GM03348 (cell line): ENCODE measurements around the gene CCHCR1.
A peak's percentile ranks its signal among the peaks of the same experiment; 100 is the strongest.

Experiments
- DNase-seq: peaks from one replicate; pipeline ENCODE4 v3.0.0; 2012; ENCODE audit warnings: low spot score

Gene CCHCR1

DNA sequence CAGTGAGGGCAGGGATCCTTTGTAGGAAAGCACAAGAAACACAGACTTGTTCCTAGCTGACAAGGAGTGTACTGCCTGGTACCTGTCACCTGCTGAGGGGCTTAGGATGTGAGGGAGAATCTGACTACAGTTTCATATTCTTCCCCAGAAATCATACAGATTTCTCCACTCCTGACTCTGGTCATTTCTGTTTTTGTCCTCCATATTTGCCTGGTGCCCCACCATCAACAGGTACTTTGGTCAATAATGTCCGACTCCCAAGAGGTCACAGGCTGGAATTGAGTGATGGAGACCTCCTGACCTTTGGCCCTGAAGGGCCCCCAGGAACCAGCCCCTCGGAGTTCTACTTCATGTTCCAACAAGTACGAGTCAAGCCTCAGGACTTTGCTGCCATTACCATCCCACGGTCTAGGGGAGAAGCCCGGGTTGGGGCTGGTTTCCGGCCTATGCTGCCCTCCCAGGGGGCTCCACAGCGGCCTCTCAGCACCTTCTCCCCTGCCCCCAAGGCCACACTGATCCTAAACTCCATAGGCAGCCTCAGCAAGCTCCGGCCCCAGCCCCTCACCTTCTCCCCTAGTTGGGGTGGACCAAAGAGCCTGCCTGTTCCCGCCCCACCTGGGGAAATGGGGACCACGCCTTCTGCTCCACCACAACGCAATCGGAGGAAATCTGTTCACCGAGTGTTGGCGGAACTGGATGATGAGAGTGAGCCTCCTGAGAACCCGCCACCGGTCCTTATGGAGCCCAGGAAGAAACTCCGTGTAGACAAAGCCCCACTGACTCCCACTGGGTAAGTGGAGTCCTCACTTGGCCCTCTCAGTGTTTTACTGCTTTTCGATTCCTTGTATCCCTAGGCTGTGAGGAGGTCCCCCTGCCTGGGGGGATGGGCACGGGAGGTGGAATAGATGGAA lies 3.9 kb upstream of the CCHCR1 start:
- DNase-seq = no peak

DNA sequence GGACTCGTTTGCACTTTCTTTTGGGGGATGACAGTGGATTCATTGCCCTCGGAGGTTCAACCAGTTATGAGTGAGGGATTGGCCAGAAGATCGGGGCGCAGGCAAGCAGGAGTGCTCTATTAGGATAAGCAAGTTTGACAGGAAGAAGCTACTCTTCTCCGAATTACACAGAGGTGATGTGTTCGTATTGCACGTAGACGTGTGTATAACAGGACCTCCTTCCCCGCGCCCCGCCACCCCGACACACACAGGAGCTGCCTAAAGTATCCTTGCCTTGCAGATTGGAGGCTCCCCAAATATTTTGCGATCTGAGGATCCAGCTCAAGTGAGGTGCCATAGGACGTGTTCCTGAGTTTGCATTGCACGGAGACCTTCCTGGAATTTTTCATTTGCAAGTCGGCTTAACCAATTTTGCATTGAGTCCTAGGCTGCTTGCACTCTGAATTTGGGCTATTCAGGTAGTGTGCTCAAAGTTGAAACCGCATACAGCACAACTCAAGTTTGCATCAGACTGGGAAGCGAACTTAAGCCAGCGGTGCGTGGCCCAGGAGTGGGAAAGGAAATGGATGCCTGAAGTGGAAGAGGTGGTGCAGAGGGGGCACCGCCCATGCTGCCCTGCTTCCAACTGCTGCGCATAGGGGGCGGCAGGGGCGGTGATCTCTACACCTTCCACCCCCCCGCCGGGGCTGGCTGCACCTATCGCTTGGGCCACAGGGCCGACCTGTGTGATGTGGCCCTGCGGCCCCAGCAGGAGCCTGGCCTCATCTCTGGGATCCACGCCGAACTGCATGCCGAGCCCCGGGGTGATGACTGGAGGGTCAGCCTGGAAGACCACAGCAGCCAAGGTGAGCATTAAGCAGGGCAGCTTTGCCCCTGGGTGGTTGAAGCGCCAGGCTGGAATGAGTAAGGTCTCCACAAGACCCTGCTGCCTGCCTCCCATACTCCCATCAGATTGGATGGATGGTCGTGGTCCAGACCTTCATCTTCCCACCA lies 1.6 kb upstream of the CCHCR1 start:
- DNase-seq = peak; percentile 41

DNA sequence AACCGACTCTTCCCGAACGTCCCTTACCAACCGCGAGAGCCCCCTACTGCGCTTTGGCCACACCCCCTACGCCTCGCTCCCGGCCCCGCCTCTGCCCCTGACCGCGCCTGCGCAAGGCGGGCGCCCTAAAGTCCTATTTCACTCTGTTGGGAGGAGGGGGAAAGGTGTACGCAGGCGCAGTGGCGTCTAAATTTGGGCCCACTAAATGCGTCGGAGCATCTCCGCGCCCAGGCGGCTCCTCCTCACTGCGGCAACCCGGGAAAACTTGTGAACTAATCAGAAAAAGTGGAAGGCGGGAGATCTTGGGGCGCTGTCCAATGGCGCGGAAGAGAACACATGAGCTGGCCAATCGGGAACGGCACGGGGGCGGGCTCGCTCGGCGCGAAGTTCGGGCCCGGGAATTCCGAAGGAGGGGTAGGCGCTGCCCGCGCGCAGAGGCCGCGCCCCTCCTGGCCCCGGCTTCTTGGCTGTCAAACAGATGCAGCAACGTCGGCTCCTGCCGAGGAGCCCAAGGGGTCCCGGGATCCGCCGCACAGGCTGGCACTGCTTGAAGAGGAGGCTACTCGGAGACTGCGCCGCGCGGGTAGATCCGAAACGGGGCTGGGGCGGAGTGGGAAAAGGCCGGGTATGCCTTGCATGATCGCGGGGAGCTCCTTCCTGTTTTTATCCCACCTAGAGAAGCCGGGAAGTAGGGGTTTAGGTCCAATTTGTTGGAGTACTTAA lies 699 bp upstream of the CCHCR1 start, which contains the start of gene TCF19:
TCF19 (plus strand) TSS at position 450 of the 723 bp plus-strand sequence. CDS start 881 bp downstream, outside the sequence.
- DNase-seq = peak; percentile 100

DNA sequence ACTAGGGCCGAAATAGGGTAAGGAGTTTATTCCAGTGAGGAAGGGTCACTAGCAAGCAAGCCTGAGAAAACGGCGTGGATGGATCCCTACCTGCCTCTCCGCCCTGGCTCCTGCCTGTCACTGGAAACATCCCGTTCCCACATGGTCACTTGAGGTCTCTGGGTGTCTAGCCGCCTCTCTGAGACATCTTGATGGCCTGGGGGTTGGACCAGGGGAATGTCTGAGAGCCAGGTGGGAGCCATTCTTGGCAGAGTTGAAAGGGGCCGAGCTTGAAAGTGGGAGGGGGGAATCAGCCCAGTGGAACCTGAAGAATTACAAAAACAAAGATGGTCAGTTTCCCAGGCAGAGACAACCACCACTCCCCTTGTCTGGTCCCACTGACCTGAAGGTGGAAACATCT lies 961 bp downstream of the CCHCR1 start:
- no peak for DNase-seq

DNA sequence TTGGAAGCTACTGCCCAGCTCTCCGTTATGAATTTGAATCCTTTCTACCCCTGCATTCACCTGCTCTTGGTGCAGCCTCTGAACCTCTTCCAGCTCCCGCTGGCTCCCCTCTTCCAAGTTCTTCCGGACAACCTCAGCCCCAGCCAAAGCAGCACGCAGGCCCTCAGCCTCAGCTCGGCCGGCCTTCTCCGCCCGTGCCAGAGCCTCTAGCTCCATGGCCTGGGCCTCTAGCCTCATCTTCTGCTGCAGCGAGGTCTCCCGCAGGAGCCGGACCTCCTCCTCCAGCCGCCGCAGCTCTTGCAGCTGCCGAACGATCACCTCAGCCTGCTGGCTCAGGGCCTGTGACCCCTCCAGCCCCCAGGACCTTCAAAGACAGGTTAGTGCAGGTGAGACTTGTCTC lies 3.2 kb downstream of the CCHCR1 start:
- no peak for DNase-seq

DNA sequence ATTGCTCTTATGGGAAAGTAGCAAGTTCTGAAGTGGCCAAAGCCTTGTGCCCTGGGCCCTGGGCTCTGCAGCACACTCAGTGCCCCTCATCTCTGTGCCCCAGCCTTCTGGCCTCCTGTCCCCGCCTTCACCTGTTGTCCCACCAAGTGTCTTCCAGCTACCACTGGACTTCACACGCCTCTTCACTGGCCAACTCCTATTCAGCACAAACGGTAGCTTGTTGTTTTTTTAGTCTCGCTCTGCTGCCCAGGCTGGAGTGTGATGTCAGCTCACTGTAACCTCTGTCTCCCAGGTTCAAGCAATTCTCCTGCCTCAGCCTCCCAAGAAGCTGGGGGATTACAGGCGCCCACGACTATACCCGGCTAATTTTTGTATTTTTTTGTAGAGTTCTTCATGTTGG lies 4.8 kb downstream of the CCHCR1 start:
- no peak for DNase-seq

DNA sequence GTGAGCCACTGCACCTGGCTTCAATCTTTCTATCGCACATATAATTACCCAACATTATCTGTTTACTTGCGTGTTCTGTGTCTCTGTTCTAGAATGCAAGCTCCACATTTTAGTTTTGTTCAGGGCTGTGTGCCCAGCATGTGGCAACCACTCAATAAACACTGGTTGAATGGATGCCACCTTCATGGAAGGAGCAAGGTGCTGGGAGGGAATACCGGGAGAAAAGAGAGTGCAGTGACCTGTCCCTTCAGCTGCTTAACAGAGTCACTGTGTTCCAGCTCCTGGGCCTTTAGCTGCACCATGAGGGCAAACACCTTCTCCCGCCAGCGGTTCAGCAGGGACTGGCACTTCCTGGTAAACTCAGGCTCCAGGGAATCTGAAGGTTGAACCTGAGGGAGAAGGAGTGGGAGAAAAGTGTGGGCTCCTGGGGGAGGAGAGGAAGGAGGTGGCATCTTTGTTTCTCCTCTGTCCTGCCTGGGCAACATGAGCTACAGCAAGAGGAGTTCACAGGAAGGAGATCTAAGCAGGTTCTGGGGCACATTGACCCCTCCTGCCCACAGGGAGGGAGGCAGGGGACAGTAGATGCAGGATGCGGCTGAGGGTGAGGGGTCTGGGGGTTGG lies 7.7 kb downstream of the CCHCR1 start:
- DNase-seq = no peak

DNA sequence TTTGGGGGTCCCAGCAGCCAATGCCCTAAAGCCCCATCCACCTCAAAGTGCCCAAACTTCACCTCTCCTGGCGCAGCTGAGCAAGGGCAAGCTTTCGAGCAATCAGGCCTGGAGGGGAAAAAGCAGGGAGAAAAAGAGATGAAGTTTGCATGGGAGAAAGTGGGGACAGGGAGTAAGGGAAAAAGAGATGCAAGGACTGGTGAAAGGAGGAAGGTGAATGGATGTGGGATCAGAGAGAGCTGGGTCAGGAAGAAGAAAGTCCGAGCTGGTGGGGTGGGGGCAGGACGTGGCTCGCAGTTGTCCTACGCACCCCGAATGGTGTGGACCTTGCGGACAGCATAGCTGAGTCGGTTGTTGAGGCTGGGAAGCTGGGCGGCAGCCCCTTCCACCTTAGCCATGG lies 12.2 kb downstream of the CCHCR1 start:
- DNase-seq = no peak

DNA sequence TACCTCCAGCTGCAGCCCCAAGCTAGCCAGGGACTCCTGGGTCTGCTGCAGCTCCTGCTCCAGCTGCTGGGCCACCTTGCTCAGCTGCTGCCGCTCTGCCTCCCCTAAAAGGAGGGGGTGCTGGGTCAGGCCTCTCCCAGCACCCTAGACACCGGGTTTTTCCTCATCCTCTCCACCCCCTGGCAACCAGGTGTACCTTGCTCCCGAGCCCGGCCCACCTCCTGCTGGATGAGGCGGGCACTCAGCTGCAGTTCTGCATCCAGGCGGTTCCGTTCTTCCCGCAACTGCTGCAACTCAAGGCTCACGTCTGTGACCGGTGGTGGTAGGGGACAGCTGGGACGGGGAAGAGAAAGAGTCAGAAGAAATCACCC lies 12.6 kb downstream of the CCHCR1 start:
- DNase-seq = no peak

DNA sequence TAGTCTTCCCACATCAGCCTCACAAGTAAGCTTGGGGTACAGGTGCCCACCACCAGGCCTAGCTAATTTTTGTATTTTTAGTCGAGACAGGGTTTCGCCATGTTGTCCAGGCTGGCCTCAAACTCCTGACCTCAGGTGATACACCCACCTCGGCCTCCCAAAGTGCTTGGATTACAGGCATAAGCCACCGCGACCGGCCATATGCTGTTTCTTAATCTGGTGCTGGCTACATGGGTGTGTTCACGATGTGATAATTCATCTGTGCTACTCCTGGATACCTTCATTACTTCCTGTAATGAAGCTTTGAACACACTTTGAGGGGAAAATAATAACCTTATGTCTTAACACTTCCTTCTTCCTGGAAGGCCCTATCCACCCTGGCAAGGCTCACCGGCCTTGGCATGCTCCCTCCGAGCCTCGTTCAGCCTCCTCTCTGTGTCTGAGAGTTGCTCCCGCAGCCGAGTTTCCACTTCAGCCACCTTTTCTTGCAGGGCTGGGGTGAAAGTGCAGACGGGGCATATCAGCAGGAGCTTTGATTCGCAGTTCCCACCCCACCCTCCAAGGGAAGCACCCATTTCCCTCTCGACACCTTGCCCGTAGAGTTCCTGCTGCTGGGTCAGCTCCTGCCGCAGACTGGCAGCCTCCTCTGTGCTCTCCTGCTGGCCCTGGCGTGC lies 13.2 kb downstream of the CCHCR1 start:
- DNase-seq = no peak

DNA sequence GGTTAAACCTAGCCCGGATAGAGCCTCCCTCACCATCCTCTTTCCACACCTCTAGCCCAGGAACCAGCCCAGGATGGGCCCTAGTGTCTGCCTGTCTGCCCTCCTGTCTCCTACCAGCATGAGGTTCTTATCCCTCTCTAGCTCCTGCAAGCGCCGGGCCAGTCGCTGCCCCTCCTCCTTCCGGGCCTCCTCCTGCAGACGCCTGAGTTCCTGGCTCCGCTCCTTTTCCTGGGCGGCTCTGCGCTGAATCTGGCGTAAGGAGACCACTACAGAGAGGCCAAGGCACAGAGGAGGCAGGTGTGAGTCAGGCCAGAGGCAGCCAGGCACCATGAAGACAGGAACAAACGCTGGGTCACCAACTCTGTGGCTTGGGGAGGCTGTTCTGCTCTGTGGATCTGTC lies 14.5 kb downstream of the CCHCR1 start:
- DNase-seq = peak; percentile 26

DNA sequence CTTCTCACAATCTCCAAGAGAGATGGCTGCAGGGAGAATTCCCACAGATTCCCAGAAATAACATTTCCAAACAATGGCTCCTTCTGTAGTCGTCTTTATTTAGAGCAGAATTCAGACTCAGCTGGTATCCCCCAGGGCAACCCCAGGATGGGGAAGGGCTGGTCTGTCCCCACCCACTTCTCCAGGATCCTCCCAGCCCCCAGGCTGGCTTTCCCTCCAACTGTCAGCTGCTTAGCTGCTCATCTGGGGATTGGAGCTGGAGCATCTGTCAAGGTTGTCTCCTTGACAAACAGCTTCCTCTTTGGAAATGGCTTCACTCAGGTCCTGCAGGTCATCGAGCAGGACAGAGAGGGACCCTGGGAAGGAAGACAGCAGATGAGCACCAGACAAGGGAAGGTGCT lies 15.2 kb downstream of the CCHCR1 start:
- DNase-seq = no peak

DNA sequence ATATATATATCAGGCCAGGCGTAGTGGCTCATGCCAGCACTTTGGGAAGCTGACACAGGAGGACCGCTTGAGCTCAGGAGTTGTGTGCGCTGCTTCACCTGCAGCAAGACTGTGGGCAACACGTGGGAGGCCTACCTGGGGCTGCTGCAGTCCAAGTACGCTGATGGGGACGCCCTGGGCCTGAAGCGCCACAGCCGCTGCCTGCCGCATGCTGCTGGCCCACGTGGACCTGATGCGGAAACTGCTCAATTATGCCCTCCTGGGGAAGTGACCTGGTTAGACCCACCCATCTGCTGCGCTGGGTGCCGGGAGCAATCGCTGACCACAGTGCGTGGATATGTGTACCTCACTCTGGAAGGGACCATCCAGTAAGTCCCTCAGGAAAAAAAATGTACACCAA lies 17.0 kb downstream of the CCHCR1 start:
- DNase-seq = no peak

DNA sequence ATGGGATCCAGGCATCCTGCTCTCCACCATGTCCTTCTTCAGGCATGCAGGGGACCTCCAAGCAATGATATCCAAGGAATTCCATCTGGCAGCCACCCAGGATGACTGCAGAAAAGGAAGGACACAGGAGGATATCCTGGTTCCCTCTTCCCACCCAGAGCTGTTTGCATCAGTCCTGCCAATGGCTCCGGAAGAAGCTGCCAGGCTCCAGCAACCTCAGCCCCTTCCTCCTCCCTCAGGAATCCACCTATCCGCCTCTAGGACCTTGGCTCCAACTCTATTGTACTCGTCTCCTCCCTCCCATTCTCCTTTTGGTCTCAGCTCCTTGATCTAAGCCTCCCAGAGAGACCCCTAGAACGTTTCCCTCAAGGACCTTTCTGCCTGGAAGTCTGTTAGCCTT lies 18.0 kb downstream of the CCHCR1 start:
- peak; percentile 41 for DNase-seq

DNA sequence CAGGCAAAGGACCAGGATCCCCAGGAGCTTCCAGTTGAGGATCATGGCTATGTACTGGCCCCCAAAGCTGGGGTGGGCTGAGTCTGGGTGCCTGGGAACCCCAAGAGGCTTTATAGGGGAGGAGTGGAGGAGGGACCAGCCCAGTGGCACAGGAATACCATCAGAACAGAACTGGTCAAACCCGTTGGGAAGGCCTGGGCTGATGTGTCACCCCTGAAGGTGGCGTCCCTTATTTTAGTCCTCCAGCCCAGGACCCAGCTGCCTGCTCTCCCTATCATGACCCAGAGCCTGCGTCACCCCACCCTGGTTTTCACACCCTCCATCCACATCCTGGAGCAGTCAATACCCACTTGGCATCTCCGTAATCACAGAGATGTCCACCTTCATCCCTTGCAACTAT lies 18.6 kb downstream of the CCHCR1 start, which contains the start of gene PSORS1C2:
PSORS1C2 (minus strand) TSS at position 85 of the 400 bp plus-strand sequence; CDS start at position 45, 40 bp downstream.
- no peak for DNase-seq

DNA sequence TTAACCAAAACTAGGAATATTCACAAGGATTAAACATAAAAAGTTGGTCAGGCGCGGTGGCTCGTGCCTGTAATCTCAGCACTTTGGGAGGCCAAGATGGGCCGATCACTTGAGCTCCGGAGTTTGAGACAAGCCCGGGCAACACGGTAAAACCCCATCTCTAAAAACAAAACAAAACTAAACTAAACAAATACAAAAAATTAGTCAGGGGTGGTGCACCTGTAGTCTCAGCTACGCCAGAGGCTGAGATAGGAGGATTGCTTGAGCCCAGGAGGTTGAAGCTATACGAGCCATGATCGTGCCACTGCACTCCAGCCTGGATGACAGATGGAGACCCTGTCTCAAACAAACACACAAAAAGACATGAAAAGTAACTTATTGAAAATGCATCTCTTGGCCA lies 21.9 kb downstream of the CCHCR1 start:
- no peak for DNase-seq

DNA sequence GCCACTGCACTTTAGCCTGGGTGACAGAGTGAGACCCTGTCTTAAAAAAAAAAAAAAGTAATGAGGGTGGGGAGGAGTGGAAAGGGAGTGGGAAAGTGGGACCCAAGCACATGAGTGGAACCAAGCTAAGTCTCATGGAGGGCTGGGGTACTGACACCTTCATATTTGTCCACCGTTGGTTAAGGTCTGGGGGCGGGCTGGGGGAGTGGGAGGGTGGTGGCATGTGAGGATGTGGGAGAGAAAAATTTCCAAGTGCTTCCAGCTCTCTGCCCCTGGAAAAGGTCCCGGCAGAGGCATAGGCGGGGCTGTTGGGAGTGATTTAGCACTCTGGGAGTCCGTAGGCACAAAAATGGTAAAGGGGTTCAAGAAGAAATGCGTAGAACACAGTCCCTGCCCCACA lies 24.8 kb downstream of the CCHCR1 start:
- no peak for DNase-seq

DNA sequence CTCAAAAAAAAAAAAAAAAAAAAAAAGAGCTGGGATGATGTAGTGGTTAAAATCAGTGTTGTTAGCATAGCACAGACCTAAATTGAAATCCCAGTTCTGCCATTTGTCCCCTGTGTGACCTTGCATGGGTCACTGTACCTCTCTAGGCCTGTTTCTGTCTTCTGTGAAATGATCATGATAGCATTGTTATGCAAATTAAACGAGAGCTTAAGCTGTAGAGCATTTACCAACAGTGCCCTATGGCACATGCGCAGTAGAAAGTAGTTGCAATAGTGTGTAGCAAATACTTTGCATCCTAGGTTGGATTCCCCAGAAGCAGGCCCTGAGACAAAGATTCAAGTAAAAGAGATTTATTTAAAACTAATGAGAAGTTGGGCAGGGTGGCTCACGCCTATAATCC lies 26.0 kb downstream of the CCHCR1 start:
- DNase-seq = no peak

DNA sequence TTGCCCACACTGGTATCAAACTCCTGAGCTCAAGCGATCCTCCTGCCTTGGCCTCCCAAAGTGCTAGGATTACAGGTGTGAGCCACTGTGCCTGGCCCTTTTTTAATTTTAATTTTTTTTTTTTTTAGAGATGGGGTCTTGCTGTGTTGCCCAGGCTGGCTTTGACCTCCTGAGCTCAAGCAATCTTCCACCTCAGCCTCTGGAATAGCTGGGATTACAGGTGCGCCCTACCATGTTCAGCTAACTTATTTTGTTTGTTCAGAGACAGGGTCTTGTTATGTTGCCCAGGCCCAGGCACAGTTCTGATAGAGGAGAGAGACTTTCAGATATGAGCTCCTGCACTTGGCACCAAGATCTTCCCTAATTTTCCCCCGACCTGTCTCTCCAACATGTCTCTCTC lies 26.9 kb downstream of the CCHCR1 start:
- no peak for DNase-seq

DNA sequence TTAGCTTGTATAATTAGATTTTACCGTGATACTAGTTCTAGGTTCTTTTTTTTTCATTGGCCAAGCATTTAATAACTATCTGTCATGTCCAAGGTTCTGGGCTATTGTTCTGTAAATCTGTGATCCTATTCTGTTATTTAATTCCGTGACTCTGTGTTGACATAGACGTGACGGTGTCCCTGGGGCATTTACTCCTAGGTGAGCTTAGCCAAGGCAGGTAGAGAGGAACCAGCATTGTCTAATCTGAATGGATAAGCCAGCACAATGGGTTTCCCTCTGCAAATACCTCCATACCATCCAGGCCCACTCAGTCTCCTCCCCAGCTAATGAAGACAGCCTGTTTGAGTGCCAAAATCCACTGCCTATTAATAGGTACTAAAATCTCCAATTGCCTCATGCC lies 28.5 kb downstream of the CCHCR1 start:
- DNase-seq = no peak

DNA sequence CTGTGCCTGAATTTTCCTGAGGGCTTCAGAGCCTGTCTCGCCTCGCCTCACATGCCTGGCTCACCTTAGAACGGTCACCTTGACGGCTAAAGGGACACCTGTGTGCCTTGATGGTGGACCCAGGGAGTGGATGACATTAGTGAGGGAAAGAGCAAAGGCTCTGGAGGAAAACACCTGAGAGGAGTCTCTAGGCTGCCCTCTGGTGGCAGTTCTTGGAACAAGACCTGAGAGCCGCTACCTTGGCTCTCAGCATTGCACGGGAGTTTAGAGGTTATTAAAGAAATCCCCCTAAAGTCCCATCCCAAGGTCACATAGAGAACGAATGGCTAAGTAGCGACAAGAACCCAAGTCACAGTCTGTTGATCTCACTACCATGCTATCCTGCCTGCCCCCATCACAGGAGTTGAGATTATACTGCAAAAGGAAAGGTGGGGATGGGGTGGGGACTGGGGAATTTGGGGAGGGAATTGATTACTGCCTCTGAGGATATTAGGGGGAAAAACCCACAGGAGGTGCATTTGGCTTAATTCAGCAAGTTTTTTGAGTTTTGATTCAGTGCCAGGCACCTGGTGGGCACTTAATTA lies 29.4 kb downstream of the CCHCR1 start:
- DNase-seq = peak; percentile 63
